Ovary (tissue), 3 donors: ENCODE measurements around the gene FBXL13.

Experiments used
- EP300 ChIP-seq: sonication (generic); formaldehyde crosslinking; IDR thresholded peaks from one replicate; pipeline ENCODE4 v1.6.1; 2017; ENCODE audit warnings: antibody characterized with exemption
- POLR2A ChIP-seq: fragments of 450-650 bp; IDR thresholded peaks from one replicate; pipeline ENCODE4 v1.6.1; 2017; ENCODE audit warnings: antibody characterized with exemption, mild to moderate bottlenecking, moderate library complexity
- TF ChIP-seq, protein P1 (sequence below), 3 donors: fragments of 450-650 bp in 2 of 3; fragments of 200-600 bp in 1 of 3; IDR thresholded peaks; one replicate each; pipeline versions ENCODE4 v1.5.1 to v1.8.0; 2016 to 2022; ENCODE audit warnings: antibody characterized with exemption in 3 of 3, mild to moderate bottlenecking in 1 of 3
- donor health status: DM: no; HTN: no; CAD: no.

DNA sequence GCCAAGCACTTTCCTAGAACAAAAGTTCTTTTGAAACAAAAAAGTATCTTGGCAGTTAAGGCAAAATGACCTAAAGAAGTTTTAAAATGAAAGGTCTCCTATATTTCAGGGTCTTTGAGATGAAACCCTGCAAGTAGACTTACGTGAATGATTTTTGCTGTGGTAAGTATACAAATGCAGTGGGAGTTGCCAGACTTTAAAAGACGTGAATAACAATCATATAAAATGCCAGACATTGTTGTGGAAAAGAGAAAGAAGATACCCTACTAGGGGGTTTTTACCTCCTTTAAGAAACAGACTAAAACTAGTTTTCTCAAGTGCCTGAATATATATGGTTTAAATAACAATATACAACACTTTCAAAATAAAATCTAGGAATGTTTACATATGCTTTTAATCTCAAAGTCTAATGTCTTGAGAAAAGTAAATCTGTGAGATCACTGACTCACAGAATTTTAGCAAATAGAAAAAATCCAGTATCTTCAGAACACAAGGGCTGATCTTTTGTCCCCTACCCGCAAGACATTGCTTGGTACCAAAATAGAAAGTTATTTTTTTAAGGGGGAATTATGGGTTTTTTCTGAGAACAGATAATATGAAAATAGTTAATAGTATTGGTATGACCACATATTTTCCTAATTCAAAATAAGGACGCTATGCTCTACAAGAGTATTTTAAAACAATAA, 132.3 kb downstream of the FBXL13 start:
- TF ChIP-seq POLR2A (no peak), EP300 (no peak)
- TF ChIP-seq, protein P1, sequence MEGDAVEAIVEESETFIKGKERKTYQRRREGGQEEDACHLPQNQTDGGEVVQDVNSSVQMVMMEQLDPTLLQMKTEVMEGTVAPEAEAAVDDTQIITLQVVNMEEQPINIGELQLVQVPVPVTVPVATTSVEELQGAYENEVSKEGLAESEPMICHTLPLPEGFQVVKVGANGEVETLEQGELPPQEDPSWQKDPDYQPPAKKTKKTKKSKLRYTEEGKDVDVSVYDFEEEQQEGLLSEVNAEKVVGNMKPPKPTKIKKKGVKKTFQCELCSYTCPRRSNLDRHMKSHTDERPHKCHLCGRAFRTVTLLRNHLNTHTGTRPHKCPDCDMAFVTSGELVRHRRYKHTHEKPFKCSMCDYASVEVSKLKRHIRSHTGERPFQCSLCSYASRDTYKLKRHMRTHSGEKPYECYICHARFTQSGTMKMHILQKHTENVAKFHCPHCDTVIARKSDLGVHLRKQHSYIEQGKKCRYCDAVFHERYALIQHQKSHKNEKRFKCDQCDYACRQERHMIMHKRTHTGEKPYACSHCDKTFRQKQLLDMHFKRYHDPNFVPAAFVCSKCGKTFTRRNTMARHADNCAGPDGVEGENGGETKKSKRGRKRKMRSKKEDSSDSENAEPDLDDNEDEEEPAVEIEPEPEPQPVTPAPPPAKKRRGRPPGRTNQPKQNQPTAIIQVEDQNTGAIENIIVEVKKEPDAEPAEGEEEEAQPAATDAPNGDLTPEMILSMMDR (IDR thresholded peaks at IDR 0.05) = no peak
